Smooth muscle cell (in vitro differentiated cells): ENCODE results near the gene CEP162. TPM values are rescaled to one million over a fixed set of nuclear protein-coding genes. Genes with fewer than 3 reads are reported as not detected.
"Not testable (repeated sequence)": the region's sequence is repeated elsewhere in the genome, so short reads cannot be mapped to it uniquely, and the experiment has no call there.

Source experiments
- DNase-seq: peaks from one replicate; lab custom pipeline; 2025; ENCODE audit not compliant: unreplicated experiment; lab: John Stamatoyannopoulos, UW
- H2AFZ ChIP-seq: fragments of 200-600 bp; sonication (generic); 2 replicates; pipeline ENCODE4 v1.6.0; 2016; ENCODE audit warnings: antibody characterized with exemption, low read depth, mild to moderate bottlenecking
- H3F3A ChIP-seq: fragments of 200-600 bp; sonication (generic); 2 replicates; pipeline ENCODE4 v1.6.0; 2017; ENCODE audit warnings: antibody characterized with exemption, low read depth
- H3K27ac ChIP-seq: fragments of 200-600 bp; sonication (generic); 2 replicates; pipeline ENCODE4 v1.5.1; 2016; ENCODE audit warnings: low read depth, mild to moderate bottlenecking
- H3K27me3 ChIP-seq: fragments of 200-600 bp; sonication (generic); 2 replicates; pipeline ENCODE4 v1.6.1; 2016; ENCODE audit warnings: low read depth, mild to moderate bottlenecking
- H3K36me3 ChIP-seq: fragments of 200-600 bp; sonication (generic); 2 replicates; pipeline ENCODE4 v1.5.1; 2016; ENCODE audit warnings: low read depth
- H3K4me1 ChIP-seq: fragments of 200-600 bp; sonication (generic); 2 replicates; pipeline ENCODE4 v1.5.1; 2016; ENCODE audit warnings: low read depth
- H3K4me2 ChIP-seq: fragments of 200-600 bp; sonication (generic); 2 replicates; pipeline ENCODE4 v1.6.0; 2016; ENCODE audit warnings: mild to moderate bottlenecking
- H3K4me3 ChIP-seq: fragments of 200-600 bp; sonication (generic); 2 replicates; pipeline ENCODE4 v1.5.1; 2016; ENCODE audit warnings: mild to moderate bottlenecking
- H3K79me2 ChIP-seq: fragments of 200-600 bp; sonication (generic); 2 replicates; pipeline ENCODE4 v1.6.0; 2016; ENCODE audit warnings: low read depth, mild to moderate bottlenecking
- H3K9ac ChIP-seq: fragments of 200-600 bp; sonication (generic); 2 replicates; pipeline ENCODE4 v1.6.0; 2016; ENCODE audit warnings: low read depth
- H3K9me3 ChIP-seq: fragments of 200-600 bp; sonication (generic); replicated peaks from 2 replicates; pipeline ENCODE4 v1.5.1; 2016; ENCODE audit warnings: low read depth
- H4K20me1 ChIP-seq: fragments of 200-600 bp; sonication (generic); 2 replicates; pipeline ENCODE4 v1.6.0; 2016; ENCODE audit warnings: low read depth
- WGBS: methylation state at CpG from one replicate; pipeline ENCODE4 v1.1.7; 2016; ENCODE audit warnings: low lambda C conversion rate; 5-methylcytosine and 5-hydroxymethylcytosine counted together
- polyA plus RNA-seq: library from polyadenylated mRNA; unstranded; fragments of >200 nt; fragmentation: Nextera tagmentation; extraction: Ambion mirVana; gene quantifications from 2 replicates; pipeline ENCODE4 v1.2.1, GENCODE V29; 2016
- total RNA-seq: library from RNA; depleted of rRNA; stranded (reverse); fragments of >200 nt; gene quantifications from 2 replicates; pipeline ENCODE4 v1.2.3, GENCODE V29; 2014
- TF ChIP-seq, protein P1 (sequence below): fragments of 200-600 bp; sonication (generic); IDR thresholded peaks from 2 replicates; pipeline ENCODE4 v1.5.1; 2017; ENCODE audit warnings: borderline replicate concordance, mild to moderate bottlenecking, antibody characterized with exemption; ENCODE audit not compliant: insufficient read depth, poor library complexity, severe bottlenecking

CEP162 gene
- total and polyA plus RNA-seq, 2 experiments from 2014 or later, result 4.1 to 8.0 TPM

- Histone ChIP-seq H3K27me3 (no peaks in the 10 kb centered on the region), H3K36me3 (no peaks in the 10 kb centered on the region), H3K9ac (no peak overlapping the region), H3F3A (no peaks in the 10 kb centered on the region), H3K9me3 (no peaks in the 10 kb centered on the region), H2AFZ (no peak overlapping the region), H3K4me1 (no peaks in the 10 kb centered on the region), H3K4me2 (no peak overlapping the region), H3K4me3 (no peak overlapping the region), H3K27ac (no peak overlapping the region), H4K20me1 (no peaks in the 10 kb centered on the region), H3K79me2 (no peaks in the 10 kb centered on the region)
- 86% methylated on average over 3 of the region's 3 CpGs for WGBS
- TF ChIP-seq, protein P1, sequence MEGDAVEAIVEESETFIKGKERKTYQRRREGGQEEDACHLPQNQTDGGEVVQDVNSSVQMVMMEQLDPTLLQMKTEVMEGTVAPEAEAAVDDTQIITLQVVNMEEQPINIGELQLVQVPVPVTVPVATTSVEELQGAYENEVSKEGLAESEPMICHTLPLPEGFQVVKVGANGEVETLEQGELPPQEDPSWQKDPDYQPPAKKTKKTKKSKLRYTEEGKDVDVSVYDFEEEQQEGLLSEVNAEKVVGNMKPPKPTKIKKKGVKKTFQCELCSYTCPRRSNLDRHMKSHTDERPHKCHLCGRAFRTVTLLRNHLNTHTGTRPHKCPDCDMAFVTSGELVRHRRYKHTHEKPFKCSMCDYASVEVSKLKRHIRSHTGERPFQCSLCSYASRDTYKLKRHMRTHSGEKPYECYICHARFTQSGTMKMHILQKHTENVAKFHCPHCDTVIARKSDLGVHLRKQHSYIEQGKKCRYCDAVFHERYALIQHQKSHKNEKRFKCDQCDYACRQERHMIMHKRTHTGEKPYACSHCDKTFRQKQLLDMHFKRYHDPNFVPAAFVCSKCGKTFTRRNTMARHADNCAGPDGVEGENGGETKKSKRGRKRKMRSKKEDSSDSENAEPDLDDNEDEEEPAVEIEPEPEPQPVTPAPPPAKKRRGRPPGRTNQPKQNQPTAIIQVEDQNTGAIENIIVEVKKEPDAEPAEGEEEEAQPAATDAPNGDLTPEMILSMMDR, result no peak
- no peak for DNase-seq
Observed at GRCh38 chr6:84089552-84089951, 137.9 kb downstream of the CEP162 start.

DNA sequence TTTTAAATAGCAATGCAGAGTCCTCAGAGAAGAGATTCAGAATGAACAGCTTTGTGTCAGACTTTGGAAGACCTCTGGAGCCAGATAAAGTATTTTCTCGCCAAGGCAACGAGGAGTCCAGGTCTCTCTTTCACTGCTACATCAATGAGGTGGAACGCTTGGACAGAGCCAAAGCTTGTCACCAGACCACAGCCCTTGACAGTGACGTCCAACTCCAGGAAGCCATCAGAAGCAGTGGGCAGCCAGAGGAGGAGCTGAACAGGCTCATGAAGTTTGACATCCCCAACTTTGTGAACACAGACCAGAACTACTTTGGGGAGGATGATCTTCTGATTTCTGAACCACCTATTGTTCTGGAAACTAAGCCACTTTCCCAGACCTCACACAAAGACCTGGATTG is 138.4 kb downstream of the CEP162 start:
- Histone ChIP-seq H3K36me3 (no peaks in the 10 kb centered on the region), H3K27me3 (no peaks in the 10 kb centered on the region), H3K79me2 (no peaks in the 10 kb centered on the region), H3K4me2 (no peak overlapping the region), H3K9me3 (no peaks in the 10 kb centered on the region), H3K4me3 (no peak overlapping the region), H3K9ac (no peak overlapping the region), H3K27ac (no peak overlapping the region), H4K20me1 (no peaks in the 10 kb centered on the region), H3F3A (no peaks in the 10 kb centered on the region), H3K4me1 (no peaks in the 10 kb centered on the region), H2AFZ (no peak overlapping the region)
- WGBS, result 95% methylated on average over 4 of the region's 4 CpGs
- TF ChIP-seq, protein P1, result no peak
- no peak for DNase-seq

GRCh38 chr6:84086545-84087429 is 140.7 kb downstream of the CEP162 start:
- Histone ChIP-seq H3K27me3 (no peaks in the 10 kb centered on the region), H3K79me2 (no peaks in the 10 kb centered on the region), H3K4me2 (no peak overlapping the region), H3K4me1 (peaks cover 11% of the 10 kb centered on the region), H3K27ac (no peak overlapping the region), H4K20me1 (no peaks in the 10 kb centered on the region), H2AFZ (no peak overlapping the region), H3K9me3 (no peaks in the 10 kb centered on the region), H3F3A (no peaks in the 10 kb centered on the region), H3K36me3 (no peaks in the 10 kb centered on the region), H3K4me3 (no peak overlapping the region), H3K9ac (no peak overlapping the region)
- TF ChIP-seq, protein P1, result no peak
- 81% methylated on average over 6 of the region's 6 CpGs for WGBS
- no peak for DNase-seq

DNA sequence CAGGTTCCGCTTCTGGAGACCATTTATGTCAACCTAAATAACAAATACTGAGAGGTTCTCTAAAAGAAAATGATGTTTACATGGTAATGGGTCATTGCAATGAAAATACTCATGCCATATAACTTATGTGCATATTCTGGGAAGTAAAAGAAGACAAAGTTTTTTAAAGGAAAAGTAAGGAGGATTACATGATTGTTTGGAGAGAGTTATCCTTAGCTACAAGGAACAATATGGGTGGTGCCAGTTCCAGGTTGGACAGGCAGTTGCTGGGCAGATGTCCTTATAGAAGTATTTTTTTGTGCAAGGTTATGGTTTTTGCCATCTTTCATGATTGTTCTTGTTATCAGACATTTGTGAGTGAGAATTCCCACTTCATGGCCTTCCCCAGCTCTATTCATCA is 141.4 kb downstream of the CEP162 start:
- no peak overlapping the region for H3K4me2 ChIP-seq
- no peak overlapping the region for H3K27ac ChIP-seq
- no peak overlapping the region for H3K9ac ChIP-seq
- WGBS, result 100% methylated on average over 1 of the region's 1 CpG
- TF ChIP-seq, protein P1, result no peak
- no peak overlapping the region for H3K4me3 ChIP-seq
- DNase-seq, result no peak
- no peaks in the 10 kb centered on the region for H3F3A ChIP-seq
- no peaks in the 10 kb centered on the region for H4K20me1 ChIP-seq
- H3K36me3 ChIP-seq, result no peaks in the 10 kb centered on the region
- peaks cover 11% of the 10 kb centered on the region for H3K4me1 ChIP-seq
- no peaks in the 10 kb centered on the region for H3K27me3 ChIP-seq
- H2AFZ ChIP-seq, result no peak overlapping the region
- H3K9me3 ChIP-seq, result no peaks in the 10 kb centered on the region
- no peaks in the 10 kb centered on the region for H3K79me2 ChIP-seq

- H3K79me2 ChIP-seq, H3K9me3 ChIP-seq, H3K36me3 ChIP-seq, H3F3A ChIP-seq, DNase-seq, H3K27me3 ChIP-seq, H3K4me3 ChIP-seq, H3K4me2 ChIP-seq, H3K27ac ChIP-seq, H4K20me1 ChIP-seq, H3K9ac ChIP-seq, H2AFZ ChIP-seq: not testable (repeated sequence)
- H3K4me1 ChIP-seq, result peaks cover 11% of the 10 kb centered on the region
Observed at GRCh38 chr6:84084705-84085104, 142.7 kb downstream of the CEP162 start.
